Measurements from ENCODE around the gene KRTAP10-9.

KRTAP10-9 gene

GRCh38 chr21:44650265-44650972 is 23.5 kb downstream of the KRTAP10-9 start:
- TF ChIP-seq CTCF (conservative IDR thresholded peaks at IDR 0.05; ENCODE audit: low read depth, low read length): no peak
- no peak for DNase-seq (ENCODE audit: low read depth)
- H3K4me3 ChIP-seq (ENCODE audit: low read depth, low read length): no peak overlapping the region

GRCh38 chr21:44650973-44651675 is 24.2 kb downstream of the KRTAP10-9 start:
- no peak for DNase-seq (ENCODE audit: low read depth)
- no peak for TF ChIP-seq CTCF (conservative IDR thresholded peaks at IDR 0.05; ENCODE audit: low read depth, low read length)
- no peak overlapping the region for H3K4me3 ChIP-seq (ENCODE audit: low read depth, low read length)

- DNase-seq (ENCODE audit: low read depth): no peak
- no peak overlapping the region for H3K4me3 ChIP-seq (ENCODE audit: low read depth, low read length)
- TF ChIP-seq CTCF (conservative IDR thresholded peaks at IDR 0.05; ENCODE audit: low read depth, low read length): no peak
Measured at GRCh38 chr21:44653123-44653522, 26.2 kb downstream of the KRTAP10-9 start.

- DNase-seq (ENCODE audit: low read depth): no peak
- TF ChIP-seq CTCF (conservative IDR thresholded peaks at IDR 0.05; ENCODE audit: low read depth, low read length): no peak
- no peak overlapping the region for H3K4me3 ChIP-seq (ENCODE audit: low read depth, low read length)
Measured at GRCh38 chr21:44653656-44654575, 27.0 kb downstream of the KRTAP10-9 start.

GRCh38 chr21:44654576-44655175 is 27.8 kb downstream of the KRTAP10-9 start, which contains the start of gene KRTAP12-4:
TSS of gene KRTAP12-4 (minus strand) at chr21:44654659. CDS start at chr21:44654614, 45 bp downstream.
- DNase-seq (ENCODE audit: low read depth): no peak
- TF ChIP-seq CTCF (conservative IDR thresholded peaks at IDR 0.05; ENCODE audit: low read depth, low read length): no peak
- H3K4me3 ChIP-seq (ENCODE audit: low read depth, low read length): no peak within 1 kb of the TSS

- DNase-seq (ENCODE audit: low read depth): no peak
- no peak for TF ChIP-seq CTCF (conservative IDR thresholded peaks at IDR 0.05; ENCODE audit: low read depth, low read length)
- H3K4me3 ChIP-seq (ENCODE audit: low read depth, low read length): no peak overlapping the region
Measured at GRCh38 chr21:44656868-44657267, 30.0 kb downstream of the KRTAP10-9 start.

All from choroid plexus epithelial cell (primary cell).